A549 (cell line): ENCODE measurements around the gene SLC25A47. TPM values are rescaled to one million over a fixed set of nuclear protein-coding genes. Genes with fewer than 3 reads are reported as not detected.

Source experiments
- ATAC-seq, 2 experiments: fragments of 200-7000 bp in 1 of 2; fragments of >200 bp in 1 of 2; cut with Nextera tagmentation in 1 of 2; cut with Tn5 transposase in 1 of 2; 3 replicates each; pipeline versions ENCODE4 v1.8.0 to v1.9.1; 2018 to 2020; ENCODE audit warnings: mild to moderate bottlenecking in 1 of 2, moderate library complexity in 1 of 2
- CTCF ChIA-PET: fragments of 300-600 bp; sonication (Branson Sonifier 250); formaldehyde crosslinking; extraction: SDS; loops from one replicate; lab custom pipeline; 2021; ENCODE audit warnings: antibody characterized with exemption, inconsistent platforms; lab: Yijun Ruan, JAX
- POLR2A ChIA-PET: fragments of 350-600 bp; formaldehyde crosslinking; extraction: SDS; loops from one replicate; lab custom pipeline; 2021; ENCODE audit warnings: antibody characterized with exemption, inconsistent platforms; lab: Yijun Ruan, JAX
- DNase-seq, 2 experiments: peaks; one replicate each; pipeline versions ENCODE4 v3.0.0 to v3.0.0-alpha.2; 2011 to 2016; ENCODE audit warnings: low read depth in 1 of 2, low spot score in 1 of 2
- FAIRE-seq: peaks from 2 replicates; lab custom pipeline; 2011; peaks lifted over from hg19 to GRCh38; lab: Jason Lieb, UNC
- H3K27ac ChIP-seq, 2 experiments: fragments of >200 bp; sonication (Bioruptor Twin); formaldehyde crosslinking; 3 replicates each; pipeline ENCODE4 v1.5.1; 2016 to 2017
- H3K4me1 ChIP-seq: fragments of >200 bp; sonication (Bioruptor Twin); formaldehyde crosslinking; 3 replicates; pipeline ENCODE4 v1.6.1; 2016
- H3K4me2 ChIP-seq: fragments of >200 bp; sonication (Bioruptor Twin); formaldehyde crosslinking; 3 replicates; pipeline ENCODE4 v1.6.1; 2016
- H3K4me3 ChIP-seq: fragments of >200 bp; sonication (Bioruptor Twin); formaldehyde crosslinking; 3 replicates; pipeline ENCODE4 v1.5.1; 2016
- H3K9me3 ChIP-seq: fragments of >200 bp; sonication (Bioruptor Twin); formaldehyde crosslinking; 3 replicates; pipeline ENCODE4 v1.6.1; 2016
- CHD2 ChIP-seq: fragments of 150-350 bp; IDR thresholded peaks from 2 replicates; pipeline ENCODE4 v1.6.1; 2014; ENCODE audit warnings: low read length; ENCODE audit not compliant: partially characterized antibody
- CHD4 ChIP-seq: fragments of 200-600 bp; sonication (generic); IDR thresholded peaks from 2 replicates; pipeline ENCODE4 v1.6.1; 2016; ENCODE audit warnings: antibody characterized with exemption, mild to moderate bottlenecking, borderline replicate concordance
- EHF ChIP-seq: fragments of 250-450 bp; sonication (Bioruptor Pico); IDR thresholded peaks from 2 replicates; pipeline ENCODE4 v1.5.0; 2020; ENCODE audit warnings: mild to moderate bottlenecking
- EHMT2 ChIP-seq: fragments of 200-600 bp; sonication (generic); IDR thresholded peaks from 2 replicates; pipeline ENCODE4 v1.6.1; 2016; ENCODE audit warnings: antibody characterized with exemption, low read depth, mild to moderate bottlenecking, moderate library complexity
- GATA3 ChIP-seq: IDR thresholded peaks from 2 replicates; pipeline ENCODE4 v1.6.1; 2012; ENCODE audit warnings: borderline replicate concordance
- HEYL ChIP-seq: fragments of 250-450 bp; sonication (Bioruptor Pico); IDR thresholded peaks from 2 replicates; pipeline ENCODE4 v1.8.0; 2021; ENCODE audit warnings: mild to moderate bottlenecking, moderate library complexity
- HOXB5 ChIP-seq: fragments of 250-450 bp; sonication (Bioruptor Pico); IDR thresholded peaks from 2 replicates; pipeline ENCODE4 v1.5.0; 2020; ENCODE audit warnings: mild to moderate bottlenecking, moderate library complexity
- KDM5A ChIP-seq: fragments of 200-600 bp; sonication (generic); IDR thresholded peaks from 2 replicates; pipeline ENCODE4 v1.6.1; 2016; ENCODE audit warnings: antibody characterized with exemption, mild to moderate bottlenecking
- MAZ ChIP-seq: fragments of 150-350 bp; IDR thresholded peaks from 2 replicates; pipeline ENCODE4 v1.6.1; 2014; ENCODE audit warnings: antibody characterized with exemption, low read depth, low read length, borderline replicate concordance
- NFE2L2 ChIP-seq: fragments of 150-350 bp; conservative IDR thresholded peaks from 2 replicates; pipeline ENCODE4 v1.6.1; 2014; ENCODE audit warnings: low read length
- POLR2AphosphoS2 ChIP-seq: conservative IDR thresholded peaks from 2 replicates; pipeline ENCODE4 v1.6.1; 2012; ENCODE audit warnings: low read length, improper control_type of control experiment, inconsistent platforms
- RARB ChIP-seq: fragments of 250-450 bp; sonication (Bioruptor Pico); IDR thresholded peaks from 2 replicates; pipeline ENCODE4 v1.8.0; 2021; ENCODE audit warnings: mild to moderate bottlenecking, moderate library complexity
- RNF2 ChIP-seq: fragments of 200-600 bp; sonication (generic); IDR thresholded peaks from 2 replicates; pipeline ENCODE4 v1.6.1; 2016; ENCODE audit warnings: low read depth, mild to moderate bottlenecking, antibody characterized with exemption, moderate library complexity, borderline replicate concordance
- TFCP2L1 ChIP-seq: fragments of 250-450 bp; sonication (Bioruptor Pico); IDR thresholded peaks from 2 replicates; pipeline ENCODE4 v1.5.0; 2021; ENCODE audit warnings: mild to moderate bottlenecking
- ZFP36 ChIP-seq: fragments of 450-650 bp; IDR thresholded peaks from 2 replicates; pipeline ENCODE4 v1.6.1; 2014; ENCODE audit warnings: borderline replicate concordance; ENCODE audit not compliant: partially characterized antibody
- ZNF302 ChIP-seq: fragments of 250-450 bp; sonication (Bioruptor Pico); IDR thresholded peaks from 2 replicates; pipeline ENCODE4 v1.9.0; 2021; ENCODE audit warnings: inconsistent platforms, mild to moderate bottlenecking, moderate library complexity
- WGBS: methylation state at CpG from one replicate; pipeline ENCODE4 v1.1.6; 2017; ENCODE audit errors: missing lambda C conversion rate; 5-methylcytosine and 5-hydroxymethylcytosine counted together
- polyA plus RNA-seq, 4 experiments: library from polyadenylated mRNA; depleted of rRNA in 3 of 4; stranded (reverse); fragments of >200 nt; fragmentation: RNase III in 1 of 4; extraction: RNeasy Plus Mini Kit Qiagen cat#74134 plus additional on column Dnase treatment in 1 of 4; gene quantifications; 2 replicates in 3 of 4; 3 replicates in 1 of 4; pipeline ENCODE4 v1.2.3, GENCODE V29; 2011 to 2017
- TF ChIP-seq, protein P1 (sequence below): IDR thresholded peaks from 2 replicates; pipeline ENCODE4 v1.6.1; 2012
- TF ChIP-seq, protein P2 (sequence below): fragments of >200 bp; sonication (Bioruptor Twin); formaldehyde crosslinking; IDR thresholded peaks from 3 replicates; pipeline ENCODE4 v1.6.1; 2016
- TF ChIP-seq, protein P3 (sequence below): fragments of 250-450 bp; sonication (Bioruptor Pico); IDR thresholded peaks from 2 replicates; pipeline ENCODE4 v1.5.0; 2021; ENCODE audit warnings: mild to moderate bottlenecking, moderate library complexity, borderline replicate concordance

Gene SLC25A47
- polyA plus RNA-seq, 2 of the 4 experiments (the other 2 are of a cell fraction), result not detected

DNA sequence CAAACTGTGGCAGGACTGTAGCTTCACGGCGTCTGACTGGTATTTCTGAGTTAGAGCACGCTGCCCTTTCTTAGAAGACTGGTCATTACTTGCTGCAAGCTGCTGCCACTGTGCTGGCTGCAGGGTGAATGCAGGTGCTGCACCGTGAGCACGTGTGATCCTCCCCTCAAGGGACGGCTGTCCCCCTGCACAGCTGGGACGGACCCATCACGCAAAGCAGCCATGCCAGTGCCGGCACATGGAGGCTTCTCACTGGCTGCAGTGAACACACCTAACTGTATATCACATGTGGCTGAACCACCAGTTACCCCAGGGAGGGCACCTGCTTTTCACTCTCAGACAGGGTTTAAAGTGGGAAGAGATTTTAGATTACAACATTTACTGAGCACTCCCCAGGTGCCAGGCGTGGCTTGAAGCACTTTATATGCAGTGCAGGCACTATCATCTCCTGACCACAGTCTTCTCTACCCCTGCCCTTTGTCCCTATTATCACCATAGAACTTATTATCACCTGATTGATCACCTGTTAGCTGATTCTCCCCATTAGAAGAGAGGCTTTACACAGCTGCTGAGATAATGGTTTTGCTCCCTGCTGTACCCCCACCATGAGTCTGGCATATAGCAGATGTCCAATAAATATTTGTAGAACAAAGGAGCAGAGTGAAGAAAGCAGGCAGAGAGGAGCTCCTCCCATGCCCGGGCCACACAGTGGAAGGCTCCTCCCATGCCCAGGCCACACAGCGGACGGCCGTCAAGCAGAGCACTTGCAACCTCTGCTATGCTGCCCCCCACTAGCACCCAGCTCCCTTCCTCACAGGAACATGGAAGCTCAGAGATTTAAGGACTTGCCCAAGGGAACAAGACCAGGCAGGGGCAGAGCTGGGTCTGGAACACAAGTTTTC, 25.9 kb downstream of the SLC25A47 start:
- DNase-seq, result no peak
- H3K9me3 ChIP-seq, result no peaks in the 10 kb centered on the region
- no peak overlapping the region for H3K27ac ChIP-seq
- ChIA-PET POLR2A (no interaction called here), CTCF (interaction anchor here (0.5 to 2.8 kb wide), 6 partner anchors 13 to 77 kb away, joined by 3 to 13 read pairs (median 4); no protein-coding TSS in a partner anchor)
- no peak overlapping the region for H3K4me3 ChIP-seq
- FAIRE-seq, result no peak
- no peak overlapping the region for H3K4me2 ChIP-seq
- TF ChIP-seq EHMT2 (no peak), MAZ (no peak), EHF (CRISPR knock-in tag) (no peak), TFCP2L1 (no peak), ZFP36 (no peak), CHD2 (no peak), RNF2 (no peak), RARB (CRISPR knock-in tag) (no peak)
- TF ChIP-seq, protein P1, sequence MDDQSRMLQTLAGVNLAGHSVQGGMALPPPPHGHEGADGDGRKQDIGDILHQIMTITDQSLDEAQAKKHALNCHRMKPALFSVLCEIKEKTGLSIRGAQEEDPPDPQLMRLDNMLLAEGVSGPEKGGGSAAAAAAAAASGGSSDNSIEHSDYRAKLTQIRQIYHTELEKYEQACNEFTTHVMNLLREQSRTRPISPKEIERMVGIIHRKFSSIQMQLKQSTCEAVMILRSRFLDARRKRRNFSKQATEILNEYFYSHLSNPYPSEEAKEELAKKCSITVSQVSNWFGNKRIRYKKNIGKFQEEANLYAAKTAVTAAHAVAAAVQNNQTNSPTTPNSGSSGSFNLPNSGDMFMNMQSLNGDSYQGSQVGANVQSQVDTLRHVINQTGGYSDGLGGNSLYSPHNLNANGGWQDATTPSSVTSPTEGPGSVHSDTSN, result no peak
- peak in 1 of 2 experiments; percentile 31; a peak in 2 of 6 replicates for ATAC-seq
- H3K4me1 ChIP-seq, result no peaks in the 10 kb centered on the region
- 91% methylated on average over 14 of the region's 14 CpGs for WGBS

DNA sequence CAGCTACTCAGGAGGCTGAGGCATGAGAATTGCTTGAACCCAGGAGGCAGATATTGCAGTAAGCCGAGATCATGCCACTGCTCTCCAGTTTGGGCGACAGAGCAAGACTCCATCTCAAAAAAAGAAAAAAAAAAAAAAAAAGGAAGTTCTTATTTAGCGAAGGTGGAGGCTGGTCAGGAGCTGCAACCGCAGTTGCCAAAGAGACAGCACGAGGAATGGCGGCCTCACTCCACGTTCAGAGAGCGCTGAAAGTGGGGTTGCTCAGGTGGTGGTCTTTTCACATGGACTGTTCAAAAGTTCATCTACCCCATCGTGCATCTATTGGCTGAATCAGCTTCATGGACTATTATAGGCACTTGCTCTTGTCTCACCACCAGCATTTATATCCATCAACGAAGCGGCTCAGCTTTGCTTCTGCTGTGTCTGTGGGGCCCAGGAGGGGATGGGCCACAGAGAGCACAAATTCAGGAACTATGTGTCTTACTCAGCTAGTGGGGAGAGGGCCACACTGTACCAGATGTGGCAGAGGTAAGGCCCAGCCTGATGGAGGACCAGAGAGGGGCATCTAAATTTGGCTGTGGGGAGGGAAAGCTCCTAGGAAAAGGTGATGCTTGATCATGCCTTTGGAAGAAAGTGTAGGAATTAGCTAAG, 27.3 kb downstream of the SLC25A47 start:
- H3K4me2 ChIP-seq, result no peak overlapping the region
- WGBS, result 97% methylated on average over 11 of the region's 11 CpGs
- FAIRE-seq, result no peak

More for the DNA sequence above, 27.3 kb downstream of the SLC25A47 start:
- Histone ChIP-seq H3K9me3 (no peaks in the 10 kb centered on the region), H3K27ac (no peak overlapping the region)
- TF ChIP-seq HOXB5 (no peak), POLR2AphosphoS2 (no peak), ZNF302 (CRISPR knock-in tag) (no peak), NFE2L2 (no peak), HEYL (CRISPR knock-in tag) (no peak), GATA3 (no peak), EHMT2 (no peak), CHD4 (no peak), KDM5A (no peak)
- TF ChIP-seq, protein P2, sequence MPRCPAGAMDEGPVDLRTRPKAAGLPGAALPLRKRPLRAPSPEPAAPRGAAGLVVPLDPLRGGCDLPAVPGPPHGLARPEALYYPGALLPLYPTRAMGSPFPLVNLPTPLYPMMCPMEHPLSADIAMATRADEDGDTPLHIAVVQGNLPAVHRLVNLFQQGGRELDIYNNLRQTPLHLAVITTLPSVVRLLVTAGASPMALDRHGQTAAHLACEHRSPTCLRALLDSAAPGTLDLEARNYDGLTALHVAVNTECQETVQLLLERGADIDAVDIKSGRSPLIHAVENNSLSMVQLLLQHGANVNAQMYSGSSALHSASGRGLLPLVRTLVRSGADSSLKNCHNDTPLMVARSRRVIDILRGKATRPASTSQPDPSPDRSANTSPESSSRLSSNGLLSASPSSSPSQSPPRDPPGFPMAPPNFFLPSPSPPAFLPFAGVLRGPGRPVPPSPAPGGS, result no peak
- TF ChIP-seq, protein P3, sequence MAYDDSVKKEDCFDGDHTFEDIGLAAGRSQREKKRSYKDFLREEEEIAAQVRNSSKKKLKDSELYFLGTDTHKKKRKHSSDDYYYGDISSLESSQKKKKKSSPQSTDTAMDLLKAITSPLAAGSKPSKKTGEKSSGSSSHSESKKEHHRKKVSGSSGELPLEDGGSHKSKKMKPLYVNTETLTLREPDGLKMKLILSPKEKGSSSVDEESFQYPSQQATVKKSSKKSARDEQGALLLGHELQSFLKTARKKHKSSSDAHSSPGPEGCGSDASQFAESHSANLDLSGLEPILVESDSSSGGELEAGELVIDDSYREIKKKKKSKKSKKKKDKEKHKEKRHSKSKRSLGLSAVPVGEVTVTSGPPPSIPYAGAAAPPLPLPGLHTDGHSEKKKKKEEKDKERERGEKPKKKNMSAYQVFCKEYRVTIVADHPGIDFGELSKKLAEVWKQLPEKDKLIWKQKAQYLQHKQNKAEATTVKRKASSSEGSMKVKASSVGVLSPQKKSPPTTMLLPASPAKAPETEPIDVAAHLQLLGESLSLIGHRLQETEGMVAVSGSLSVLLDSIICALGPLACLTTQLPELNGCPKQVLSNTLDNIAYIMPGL (CRISPR knock-in tag), result no peak
- TF ChIP-seq, all 56 proteins: peak for 0
- POLR2A ChIA-PET, result interaction anchor here (0.6 kb wide), 1 partner anchor 10 kb away, joined by 4 read pairs; no protein-coding TSS in a partner anchor
- no peak overlapping the region for H3K4me3 ChIP-seq
- no peak for DNase-seq
- ATAC-seq, result no peak
- CTCF ChIA-PET, result interaction anchor here (0.6 to 2.8 kb wide), 6 partner anchors 8 to 1341 kb away, joined by 3 to 13 read pairs (median 4); no protein-coding TSS in a partner anchor
- H3K4me1 ChIP-seq, result no peaks in the 10 kb centered on the region
